GM18951 (cell line): Measurements from ENCODE around the gene VGLL1.

Experiments
- POLR2A ChIP-seq: IDR thresholded peaks from 4 replicates; pipeline ENCODE4 v1.6.1; 2011; ENCODE audit warnings: mild to moderate bottlenecking; ENCODE audit not compliant: insufficient read length, insufficient read depth; ENCODE audit errors: extremely low read depth
- in situ Hi-C: fragments of 300-500 bp; cut with MboI; formaldehyde crosslinking; loops from one replicate; pipeline ENCODE4 v1.12.0; 2022; ENCODE audit warnings: low sequenced_read_pairs, mixed read lengths, inconsistent platforms; ENCODE audit not compliant: unreplicated experiment

The VGLL1 gene

DNA sequence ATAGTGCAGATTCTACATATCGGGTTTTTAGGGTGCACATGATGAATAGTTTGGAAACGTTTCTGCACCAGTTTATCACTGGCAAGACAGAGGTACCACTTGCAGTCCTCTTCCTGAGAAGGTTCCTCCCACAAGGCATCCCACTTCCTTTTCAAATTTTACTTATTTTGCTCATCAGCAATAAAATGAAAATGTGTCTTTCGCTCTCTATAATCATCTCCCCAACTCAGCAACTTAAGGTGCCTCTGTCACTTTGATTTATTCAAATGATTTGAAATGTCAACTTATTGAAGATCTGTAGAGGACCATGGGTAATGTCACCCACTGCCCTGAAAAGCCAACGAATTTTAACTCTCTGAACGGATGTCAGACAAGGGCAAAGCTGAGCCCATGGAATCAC is 53.2 kb downstream of the VGLL1 start:
- in situ Hi-C loops = no loop called here
- TF ChIP-seq POLR2A = no peak

DNA sequence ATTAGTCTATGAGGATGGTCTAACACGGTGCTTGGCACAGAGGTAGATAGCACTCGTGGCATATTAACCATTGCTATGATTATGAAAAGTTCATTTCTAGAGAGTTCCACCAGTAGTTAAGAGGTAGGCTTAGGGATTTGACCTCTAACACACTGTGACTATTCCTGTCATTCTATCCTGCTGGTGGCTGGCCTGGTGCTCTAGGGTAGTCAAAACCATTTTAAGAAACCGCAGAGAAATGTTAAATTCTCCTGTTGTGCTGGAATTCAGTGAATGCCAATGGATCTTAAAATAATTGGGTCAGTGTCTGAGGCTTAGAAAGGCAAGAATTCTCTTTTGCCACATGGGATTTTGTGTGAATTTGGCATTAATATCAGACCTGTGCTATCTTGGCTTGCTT is 53.9 kb downstream of the VGLL1 start:
- in situ Hi-C loops = no loop called here
- no peak for TF ChIP-seq POLR2A

DNA sequence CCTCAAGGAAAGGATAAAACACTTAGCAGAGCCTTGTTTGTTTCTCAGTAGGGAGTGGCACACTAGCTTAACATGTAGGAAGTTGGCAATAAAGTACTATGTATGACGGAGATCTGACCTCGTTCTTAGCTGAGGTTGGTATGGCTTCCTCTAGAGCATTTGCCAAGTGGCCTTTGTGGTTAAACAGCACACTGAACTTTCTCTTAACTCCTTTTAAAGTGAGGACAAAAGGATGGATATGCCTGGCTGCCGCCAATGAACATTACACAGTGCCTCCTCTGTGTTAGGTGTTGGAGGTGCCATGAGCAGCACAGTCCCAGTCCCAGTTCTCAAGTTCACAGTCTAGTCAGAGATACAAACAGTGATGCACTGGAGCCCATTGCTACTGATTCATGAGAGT is 54.4 kb downstream of the VGLL1 start:
- TF ChIP-seq POLR2A = no peak
- in situ Hi-C loops = no loop called here

DNA sequence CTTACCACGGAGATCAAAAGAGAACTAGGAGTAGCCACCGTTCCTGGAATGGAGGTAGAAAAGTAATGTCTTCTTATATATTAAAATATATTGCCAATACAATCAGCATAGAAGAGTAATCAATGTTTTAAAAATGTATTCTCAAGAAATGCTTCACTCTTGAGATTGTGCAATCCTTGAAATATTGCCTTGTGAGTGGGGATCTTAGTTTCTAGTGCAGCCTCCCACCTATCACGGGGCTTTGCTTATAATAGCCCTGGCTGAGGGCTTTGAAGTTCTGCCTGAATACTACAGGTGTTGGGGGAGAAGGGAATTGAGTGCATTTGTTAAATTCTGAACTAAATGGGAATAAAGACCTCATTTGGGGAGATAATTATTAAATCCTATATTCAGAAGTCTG is 55.5 kb downstream of the VGLL1 start:
- in situ Hi-C loops = no loop called here
- TF ChIP-seq POLR2A = no peak

DNA sequence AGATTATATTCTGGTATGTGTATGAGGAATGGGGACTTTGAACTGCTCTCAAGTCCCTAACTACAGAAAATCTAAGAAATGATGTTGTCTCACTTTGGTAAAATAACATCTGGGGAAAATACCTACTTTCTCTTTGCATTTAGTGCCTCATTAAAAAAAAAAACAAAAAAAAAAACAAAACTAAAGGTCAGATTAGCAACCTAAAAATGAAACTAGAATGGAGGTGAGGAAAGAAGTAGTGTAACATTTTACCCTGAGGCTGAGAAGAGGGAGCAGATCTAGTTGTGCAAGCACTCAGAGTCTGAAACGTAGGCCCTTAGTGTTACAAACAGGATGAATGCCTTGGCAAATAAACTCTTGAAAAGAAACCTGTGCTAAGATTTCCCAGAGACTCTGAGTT is 56.0 kb downstream of the VGLL1 start:
- in situ Hi-C loops = no loop called here
- TF ChIP-seq POLR2A = no peak

DNA sequence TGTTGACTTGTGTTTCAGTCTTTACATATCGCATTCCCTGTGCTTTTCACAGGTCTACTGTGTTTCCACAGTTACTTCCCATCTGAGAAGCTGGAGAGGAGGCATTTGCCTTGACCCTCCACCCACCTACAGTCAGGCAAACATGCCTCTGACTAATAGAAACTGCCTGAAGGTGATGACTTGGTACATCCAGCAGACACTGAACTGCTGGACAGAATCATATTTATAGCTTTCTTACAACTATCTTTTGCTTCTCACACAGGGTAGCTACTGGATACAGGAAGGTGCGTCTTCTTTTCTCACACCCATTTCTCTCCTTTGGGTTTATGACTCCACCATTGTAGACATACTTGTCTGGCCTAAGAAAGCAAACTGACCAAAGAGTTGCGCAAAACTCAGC is 58.0 kb downstream of the VGLL1 start:
- no peak for TF ChIP-seq POLR2A
- in situ Hi-C loops = no loop called here

DNA sequence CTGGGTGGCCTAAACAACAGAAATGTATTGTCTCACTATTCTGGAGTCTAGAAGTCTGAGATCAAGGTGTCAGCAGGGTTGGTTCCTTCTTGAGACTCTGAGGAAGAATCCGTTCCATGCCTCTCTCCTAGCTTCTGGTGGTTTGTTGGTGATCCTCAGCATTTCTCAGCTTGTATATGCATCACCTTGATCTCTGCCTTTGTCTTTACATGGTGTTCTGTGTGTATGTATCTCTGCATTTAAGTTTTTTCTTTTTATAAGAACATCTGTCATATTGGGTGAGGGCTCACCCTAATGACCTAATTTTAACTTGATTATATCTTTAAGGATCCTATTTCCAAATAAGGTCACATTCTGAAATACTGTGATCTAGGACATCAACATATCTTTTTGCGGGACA is 65.3 kb downstream of the VGLL1 start:
- in situ Hi-C loops = no loop called here
- no peak for TF ChIP-seq POLR2A

DNA sequence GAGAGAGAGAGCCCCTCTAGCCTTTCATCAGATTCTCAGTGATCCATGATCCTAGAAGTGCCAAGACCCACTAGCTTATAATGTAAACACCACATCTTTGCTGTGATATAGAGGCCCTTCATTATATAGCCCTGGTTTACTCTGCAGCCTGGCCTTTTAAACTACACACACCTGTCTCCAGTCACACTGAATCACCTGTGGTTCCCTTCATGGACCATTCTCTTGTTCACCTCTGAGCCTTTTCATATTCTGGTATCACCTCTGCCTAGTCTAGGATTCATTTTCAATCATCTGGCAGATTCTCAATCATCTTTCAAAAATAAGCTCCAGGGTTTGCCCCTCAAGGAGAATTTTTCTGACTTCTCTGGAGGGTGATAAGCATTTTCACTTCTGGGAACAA is 65.9 kb downstream of the VGLL1 start:
- no peak for TF ChIP-seq POLR2A
- in situ Hi-C loops = no loop called here

DNA sequence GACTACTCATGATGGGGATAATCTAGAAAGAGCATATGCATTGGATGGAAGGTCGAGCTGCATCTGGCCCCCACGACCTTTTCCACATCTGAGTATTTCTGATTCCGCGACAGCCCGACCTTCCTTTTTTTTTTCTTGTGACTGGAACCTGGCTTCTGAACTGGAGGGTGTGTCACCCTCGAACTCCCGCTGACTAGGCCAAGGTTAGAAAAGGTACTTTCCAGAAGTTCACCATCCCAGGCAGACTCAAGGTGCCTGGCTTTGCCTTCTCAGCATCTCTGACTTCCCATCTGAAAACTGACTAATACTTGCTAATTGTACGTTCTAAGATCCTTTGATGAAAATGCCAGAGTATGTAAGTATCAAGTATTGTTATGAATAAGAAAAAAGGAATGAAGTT is 66.6 kb downstream of the VGLL1 start:
- no peak for TF ChIP-seq POLR2A
- in situ Hi-C loops = no loop called here

DNA sequence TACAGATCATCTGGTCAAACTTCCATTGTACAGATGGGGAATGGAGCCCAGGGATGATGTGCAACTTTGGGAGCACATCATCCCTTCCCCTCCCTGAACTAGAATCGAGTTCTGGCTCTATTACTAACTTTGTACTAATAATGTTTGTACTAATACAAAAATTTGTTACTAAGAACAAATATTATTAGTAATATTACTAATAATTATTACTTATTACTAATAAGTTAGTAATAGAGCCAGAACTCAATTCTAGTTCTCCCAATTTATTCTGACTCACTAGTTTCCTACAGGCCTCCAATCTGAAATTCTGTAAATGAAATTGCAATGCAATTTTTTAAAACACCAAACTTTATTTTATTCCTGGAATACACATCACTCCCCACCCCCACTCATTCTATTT is 68.0 kb downstream of the VGLL1 start:
- TF ChIP-seq POLR2A = no peak
- in situ Hi-C loops = no loop called here
